Astrocyte (in vitro differentiated cells and primary cell): Measurements from ENCODE around the gene WDR73.

ENCODE experiments used
- CTCF ChIP-seq: IDR thresholded peaks from 2 replicates; pipeline ENCODE4 v1.5.1; 2011; ENCODE audit warnings: low read depth, mild to moderate bottlenecking, inconsistent platforms, low read length, moderate library complexity; ENCODE audit not compliant: insufficient read depth
- EZH2 ChIP-seq: IDR thresholded peaks from 2 replicates; pipeline ENCODE4 v1.6.1; 2012; ENCODE audit warnings: mild to moderate bottlenecking, low read length, inconsistent platforms; ENCODE audit not compliant: insufficient read depth

- TF ChIP-seq CTCF (no peak), EZH2 (no peak)
Measured at GRCh38 chr15:84648539-84648938, 5.5 kb downstream of the WDR73 start.
